Muscle of back (tissue), 13 donors: ENCODE results near the gene FLYWCH1. TPM values are rescaled to one million over a fixed set of nuclear protein-coding genes. Genes with fewer than 3 reads are reported as not detected.

Experiments
- DNase-seq, 3 donors: peaks; one replicate each; pipeline versions ENCODE4 v3.0.0 to v3.0.0-alpha.2; 2013
- long read RNA-seq, 9 donors: transcript quantifications; one replicate each; lab custom pipeline, GENCODE V29; 2026
- polyA plus RNA-seq, 10 donors: library from polyadenylated mRNA; unstranded; fragments of 120-200 nt; gene quantifications; one replicate each; pipeline ENCODE4 v1.2.1, GENCODE V29; 2013; ENCODE audit not compliant: insufficient read length in 10 of 10

The FLYWCH1 gene
- polyA plus RNA-seq, result 10 to 100 TPM; 10.7 to 25.3 (median 17.2) TPM
- long read RNA-seq, donor 1, full-length matches to known transcripts, result 4 of 4 reads
- long read RNA-seq, donor 1, partial matches to known transcripts, result 0 of 4 reads
- long read RNA-seq, donor 1, other reads (novel, unspliced or antisense), result 0 of 4 reads
- long read RNA-seq, donor 2, full-length matches to known transcripts, result 2 of 2 reads
- long read RNA-seq, donor 2, partial matches to known transcripts, result 0 of 2 reads
- long read RNA-seq, donor 2, other reads (novel, unspliced or antisense), result 0 of 2 reads
- long read RNA-seq, donor 3, result 0 reads
- long read RNA-seq, donor 4, partial matches to known transcripts, result 0 of 2 reads
- long read RNA-seq, donor 4, other reads (novel, unspliced or antisense), result 0 of 2 reads
- long read RNA-seq, donor 5, partial matches to known transcripts, result 0 of 1 reads
- long read RNA-seq, donor 5, other reads (novel, unspliced or antisense), result 0 of 1 reads
- long read RNA-seq, donor 6, full-length matches to known transcripts, result 3 of 3 reads
- long read RNA-seq, donor 6, partial matches to known transcripts, result 0 of 3 reads
- long read RNA-seq, donor 6, other reads (novel, unspliced or antisense), result 0 of 3 reads
- long read RNA-seq, donor 7, full-length matches to known transcripts, result 1 of 7 reads
- long read RNA-seq, donor 7, partial matches to known transcripts, result 6 of 7 reads
- long read RNA-seq, donor 7, other reads (novel, unspliced or antisense), result 0 of 7 reads
- long read RNA-seq, donor 8, full-length matches to known transcripts, result 2 of 2 reads
- long read RNA-seq, donor 8, partial matches to known transcripts, result 0 of 2 reads
- long read RNA-seq, donor 8, other reads (novel, unspliced or antisense), result 0 of 2 reads
- long read RNA-seq, donor 9, partial matches to known transcripts, result 0 of 1 reads
- long read RNA-seq, donor 9, other reads (novel, unspliced or antisense), result 0 of 1 reads

DNA sequence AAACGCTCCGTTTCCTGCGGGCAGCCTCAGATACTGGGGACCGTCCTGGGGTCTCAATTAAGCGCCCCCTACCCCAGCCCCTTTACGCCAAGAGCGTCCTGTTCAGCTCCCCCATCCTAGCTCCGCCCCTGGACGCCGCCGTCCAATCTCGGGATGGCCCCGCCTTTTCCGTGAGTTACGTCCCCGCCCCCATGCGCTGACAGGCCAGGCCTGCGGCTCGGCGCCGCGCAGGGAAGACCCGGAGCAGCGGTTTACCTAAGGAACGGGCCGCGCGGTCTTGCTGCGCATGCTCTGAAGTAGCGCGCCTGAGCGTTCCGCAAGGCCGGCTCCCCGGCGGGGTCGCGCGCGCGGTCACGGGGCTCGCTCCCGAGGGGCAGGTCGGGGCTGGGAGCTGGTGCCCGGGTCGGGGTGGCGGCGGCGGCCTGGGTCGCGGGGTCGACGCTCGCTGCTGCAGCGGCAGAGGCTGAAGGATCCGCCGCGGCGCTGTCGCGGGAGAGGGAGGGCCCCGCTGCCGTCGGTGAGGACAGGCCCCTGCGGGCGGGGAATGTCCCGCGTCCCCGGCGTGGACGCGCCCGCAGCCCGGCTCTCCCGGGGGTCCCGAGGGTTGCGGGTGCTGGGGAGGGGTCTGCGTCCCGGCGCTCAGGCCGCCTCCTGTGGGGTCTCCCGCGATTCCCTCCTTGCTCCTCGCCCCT lies at the start of gene FLYWCH1:
Gene FLYWCH1, plus strand, starts transcription at position 294 of the 692 bp plus-strand sequence. CDS start 17,755 bp downstream, outside the sequence.
- DNase-seq, result peak; percentile 97 to 99 (median 98)

- no peak for DNase-seq
Measured at GRCh38 chr16:2865651-2866050, 46.1 kb upstream of the FLYWCH1 start.

DNA sequence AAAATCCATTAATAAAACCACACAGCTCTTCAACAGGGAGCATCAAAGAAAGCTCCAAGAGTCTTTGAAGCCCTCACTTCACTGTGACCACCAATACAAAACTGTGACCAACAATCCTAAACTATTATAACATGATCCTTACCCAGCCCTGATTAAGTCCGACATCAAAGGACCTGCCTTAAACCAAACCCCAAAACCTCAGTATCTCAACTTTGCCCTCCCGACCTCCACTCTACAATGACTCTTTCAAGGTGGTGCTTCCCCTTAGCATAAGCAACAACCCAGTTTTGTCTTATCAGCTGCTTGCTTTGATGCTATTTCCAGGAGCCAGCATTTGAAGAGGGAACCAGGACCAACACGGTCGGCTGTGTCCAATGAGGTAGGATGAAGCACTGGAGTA lies 45.3 kb upstream of the FLYWCH1 start:
- DNase-seq, result no peak

DNA sequence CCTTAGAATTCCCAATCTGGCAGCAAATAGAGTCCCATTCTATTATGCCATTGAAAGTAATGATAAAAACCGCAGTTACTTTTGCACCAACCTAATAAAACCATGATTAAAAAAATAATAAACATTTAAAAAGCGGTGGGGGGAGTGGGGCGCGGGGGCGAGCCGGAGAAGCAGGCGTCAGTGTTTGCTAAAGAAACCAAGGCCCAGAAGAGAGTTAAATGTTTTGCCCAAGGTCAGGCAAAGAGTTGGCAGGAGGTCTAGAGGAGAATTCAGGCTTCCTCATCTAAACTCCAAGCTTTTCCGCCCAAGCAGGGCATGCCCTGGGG lies 44.1 kb upstream of the FLYWCH1 start:
- no peak for DNase-seq

- peak; percentile 90 to 97 (median 92) for DNase-seq
Measured at GRCh38 chr16:2867987-2868789, 43.5 kb upstream of the FLYWCH1 start.

DNA sequence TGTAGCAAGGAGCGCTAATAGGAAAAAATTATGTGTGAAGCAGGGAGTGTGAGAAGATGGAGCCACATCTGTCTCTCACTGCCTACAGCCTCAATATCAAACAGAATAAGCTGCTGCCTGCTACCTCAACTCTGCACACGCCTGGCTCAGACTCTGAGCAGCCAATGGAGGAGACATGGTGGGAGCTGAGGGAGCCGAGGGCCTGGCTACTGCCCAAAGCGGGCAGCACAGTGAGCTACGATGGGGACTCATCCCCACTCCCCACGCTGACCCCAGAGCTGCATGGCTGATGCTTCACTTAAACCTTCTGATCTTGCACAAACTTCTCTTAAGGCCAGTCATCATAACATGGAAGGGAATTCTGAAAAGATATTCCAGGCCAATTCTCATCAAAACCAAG lies 39.8 kb upstream of the FLYWCH1 start:
- DNase-seq, result no peak

DNA sequence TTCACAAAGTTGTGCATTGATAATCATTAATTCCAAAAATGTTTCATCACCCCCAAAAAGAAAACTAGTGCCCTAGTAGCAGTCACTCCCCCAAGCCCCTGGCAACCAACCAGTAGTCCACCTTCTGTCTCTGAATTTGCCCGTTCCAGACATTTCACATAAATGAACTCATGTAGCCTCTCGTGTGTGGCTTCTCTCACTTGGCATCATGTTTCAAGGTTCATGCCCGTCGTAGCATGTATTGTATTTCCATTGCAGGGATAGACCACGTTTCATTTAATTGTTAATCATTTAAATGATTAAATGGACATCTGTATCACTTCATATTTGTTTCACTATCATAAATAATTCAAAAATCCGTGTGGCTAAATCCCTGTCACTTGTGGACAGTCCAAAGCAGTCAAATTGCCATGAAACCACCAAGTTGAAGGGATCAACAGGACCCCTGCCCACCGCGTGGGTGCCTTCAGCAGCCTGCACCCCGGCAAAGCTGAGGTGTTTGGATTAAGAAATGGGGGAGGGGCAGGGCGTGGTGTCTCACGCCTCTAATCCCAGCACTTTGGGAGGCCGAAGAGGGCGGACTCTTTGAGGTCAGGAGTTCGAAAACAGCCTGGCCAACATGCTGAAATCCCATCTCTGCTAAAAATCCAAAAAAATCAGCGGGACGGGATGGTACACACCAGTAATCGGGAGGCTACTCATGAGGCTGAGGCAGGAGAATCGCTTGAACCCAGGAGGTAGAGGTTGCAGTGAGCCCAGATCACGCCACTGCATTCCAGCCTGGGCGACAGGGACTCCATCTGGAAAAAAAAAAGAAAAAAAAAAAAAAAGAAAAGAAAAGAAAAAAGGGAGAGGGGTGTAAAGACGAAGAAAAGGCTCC lies 37.5 kb upstream of the FLYWCH1 start:
- no peak for DNase-seq

DNA sequence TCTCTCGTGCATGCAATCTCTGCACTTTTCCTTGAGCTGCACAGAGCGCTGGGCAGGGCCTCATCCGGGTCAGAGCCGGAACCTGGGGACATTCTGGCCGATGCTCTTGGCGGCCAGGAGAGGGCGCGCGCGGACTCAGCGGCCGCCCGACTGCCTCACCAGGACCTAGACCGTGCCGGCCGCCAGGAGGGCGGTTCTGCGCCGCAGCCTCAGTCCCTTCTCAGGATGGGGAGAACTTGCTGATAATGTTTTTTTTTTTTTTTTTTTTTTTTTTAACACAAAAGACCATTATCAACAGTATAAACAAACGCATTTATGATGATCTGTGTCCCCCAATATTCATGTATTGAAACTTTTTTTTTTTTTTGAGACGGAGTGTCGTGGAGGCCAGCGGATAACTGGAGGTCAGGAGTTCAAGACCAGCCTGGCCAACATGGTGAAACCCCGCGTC lies 36.8 kb upstream of the FLYWCH1 start:
- DNase-seq, result peak; percentile 52 to 88 (median 83)

GRCh38 chr16:2879854-2880508 lies 31.8 kb upstream of the FLYWCH1 start:
- DNase-seq, result no peak

GRCh38 chr16:2881783-2882649 lies 29.7 kb upstream of the FLYWCH1 start:
- DNase-seq, result peak in 1 of 3 donors; percentile 36

DNA sequence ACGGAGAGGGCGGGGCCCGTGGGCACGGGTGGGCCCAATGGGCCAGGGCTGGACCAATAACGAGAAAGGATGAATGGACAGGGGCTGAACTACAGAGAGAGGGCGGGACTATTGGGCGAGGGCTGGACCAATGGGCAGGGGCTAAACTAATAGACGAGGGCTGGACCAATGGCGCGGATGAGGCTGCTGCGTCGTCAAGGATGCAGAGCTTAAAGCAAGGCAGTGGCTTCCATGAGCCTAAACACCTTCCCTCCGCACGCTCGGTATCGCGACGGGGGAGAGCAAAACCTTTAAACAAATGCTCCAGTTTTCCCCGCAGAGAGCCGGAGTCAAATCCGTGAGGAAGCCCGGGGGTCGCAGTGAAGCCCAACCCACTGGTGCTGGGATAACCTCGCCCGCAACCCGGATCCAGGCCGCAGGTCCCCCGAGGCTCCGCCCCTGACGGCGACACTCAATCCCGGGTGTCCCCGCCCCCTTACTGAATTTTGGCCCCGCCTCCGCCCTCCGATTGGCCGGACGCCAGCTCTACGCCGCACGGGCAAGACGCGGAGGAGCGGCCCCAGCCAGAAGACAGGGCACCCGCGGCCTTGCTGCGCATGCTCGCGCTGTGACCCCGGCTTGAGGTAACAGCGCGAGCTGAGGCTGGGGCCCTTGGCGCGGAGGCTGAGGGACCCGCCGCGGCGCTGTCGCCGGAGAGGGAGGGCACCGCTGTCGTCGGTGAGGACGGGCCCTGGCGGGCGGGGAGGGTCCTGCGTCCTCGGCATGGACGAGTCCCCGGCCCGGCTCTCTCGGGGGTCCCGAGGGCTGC lies 28.9 kb upstream of the FLYWCH1 start, which contains the start of gene FLYWCH2:
Gene FLYWCH2, plus strand, starts transcription at position 566 of the 808 bp plus-strand sequence. CDS start 13,235 bp downstream, outside the sequence.
- peak; percentile 98 to 99 (median 99) for DNase-seq

- DNase-seq, result peak in 1 of 3 donors; percentile 30
Measured at GRCh38 chr16:2883458-2883908, 28.2 kb upstream of the FLYWCH1 start.

DNA sequence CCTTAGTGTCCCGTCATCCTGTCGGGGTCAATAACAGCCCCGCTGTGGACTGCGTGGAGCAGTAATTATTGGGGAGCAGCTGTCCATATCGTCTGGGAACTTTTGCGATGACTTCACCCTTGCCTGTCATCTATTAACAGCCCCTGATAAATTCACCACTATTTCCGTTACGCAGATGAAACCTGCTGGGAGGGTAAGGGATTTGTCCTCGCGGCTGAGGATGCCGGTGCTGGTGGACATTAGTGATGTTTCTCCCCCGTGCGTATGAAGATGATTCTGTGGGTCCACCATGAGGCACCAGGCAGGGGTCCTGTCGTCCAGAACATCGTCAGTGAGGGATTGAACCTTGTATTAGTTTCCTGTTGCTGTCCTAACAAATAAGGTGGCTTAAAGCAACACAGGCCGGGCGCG lies 27.7 kb upstream of the FLYWCH1 start:
- no peak for DNase-seq

DNA sequence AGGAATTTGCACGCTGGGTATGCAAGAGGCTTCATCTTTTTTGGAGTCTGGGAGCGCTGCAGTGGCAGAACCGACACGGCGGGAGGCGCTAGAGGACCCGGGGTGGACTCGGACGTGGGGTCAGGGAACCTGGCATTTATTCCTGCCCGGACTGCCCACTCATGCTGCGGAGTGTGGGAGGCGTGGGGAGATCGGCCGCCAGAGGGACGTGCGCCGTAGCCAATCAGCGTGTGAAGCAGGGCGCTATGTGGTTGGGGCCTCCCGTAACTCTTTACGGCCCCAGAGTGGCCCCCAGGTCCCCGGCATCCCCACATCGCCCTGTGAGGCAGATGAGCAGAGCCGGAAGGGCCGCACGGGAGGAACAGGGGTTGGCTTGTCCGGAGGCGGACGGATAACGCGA lies 17.5 kb upstream of the FLYWCH1 start:
- DNase-seq, result no peak

DNA sequence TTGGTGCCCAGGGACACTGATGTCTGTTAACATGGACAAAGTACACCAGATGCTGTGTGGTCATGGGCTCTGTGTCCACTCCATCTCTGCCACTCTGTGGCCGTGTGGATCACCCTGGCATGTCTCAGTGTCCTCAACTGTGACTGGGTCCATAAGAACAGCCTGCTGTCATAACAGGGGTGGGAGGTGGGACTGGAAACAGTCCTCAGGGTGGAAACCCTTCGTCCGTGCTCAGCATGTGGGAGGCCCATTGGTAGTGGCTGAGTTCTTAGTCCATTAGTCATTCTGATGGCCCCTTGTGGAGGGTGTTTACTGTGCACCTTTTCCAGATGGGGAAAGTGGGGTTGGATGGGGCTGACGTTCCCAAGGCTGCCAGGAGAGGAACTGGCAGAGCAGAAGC lies 15.9 kb upstream of the FLYWCH1 start:
- no peak for DNase-seq

- no peak for DNase-seq
Measured at GRCh38 chr16:2896480-2897010, 15.2 kb upstream of the FLYWCH1 start.

- DNase-seq, result no peak
Measured at GRCh38 chr16:2897110-2897509, 14.6 kb upstream of the FLYWCH1 start.
